ENCODE results near the gene EMC10. TPM values are rescaled to one million over a fixed set of nuclear protein-coding genes. Genes with fewer than 3 reads are reported as not detected.

Gene EMC10
- total and polyA plus RNA-seq, 2 of the 4 experiments (the other 2 are of a cell fraction): 11.3 to 90.9 TPM

GRCh38 chr19:50435627-50436026, 40.7 kb upstream of the EMC10 start:
- no peak overlapping the region for H3K4me2 ChIP-seq (ENCODE audit: low read depth, low read length)
- H4K8ac ChIP-seq (ENCODE audit: low read depth in 2 of 2, low read length in 2 of 2): no peak overlapping the region
- H3K27me3 ChIP-seq (ENCODE audit: control insufficient read depth, insufficient read depth, low read length): peaks cover 26% of the 10 kb centered on the region
- H3K18ac ChIP-seq (ENCODE audit: low read depth, low read length): no peak overlapping the region
- H4K5ac ChIP-seq (ENCODE audit: low read depth, low read length): no peak overlapping the region
- no peak overlapping the region for H2BK5ac ChIP-seq (ENCODE audit: low read depth, low read length, poor library complexity, severe bottlenecking)
- dilution Hi-C loops (cut with HindIII; ENCODE audit: low sequenced_read_pairs, unreplicated experiment): no loop called here
- H3K9ac ChIP-seq (ENCODE audit: low read depth, low read length): no peak overlapping the region
- peak overlapping the region; percentile 50 for H2AK9ac ChIP-seq (replicated peaks; ENCODE audit: low read depth, low read length, poor library complexity)
- H2AK5ac ChIP-seq (ENCODE audit: low read depth, low read length): no peak overlapping the region
- no peak overlapping the region for H3K56ac ChIP-seq (ENCODE audit: extremely low read depth, insufficient read depth, low read length)
- no peak overlapping the region for H3K14ac ChIP-seq (replicated peaks; ENCODE audit: low read depth, low read length)
- H2BK20ac ChIP-seq (ENCODE audit: low read depth, low read length): no peak overlapping the region
- CTCF ChIA-PET: no interaction called here
- WGBS, 2 experiments (ENCODE audit: extremely low coverage in 2 of 2, insufficient read length in 1 of 2): no CpG with 5 or more reads among the region's 12 CpGs
- H3K79me1 ChIP-seq (ENCODE audit: low read depth in 1 of 2, low read length in 2 of 2): no peaks in the 10 kb centered on the region
- TF ChIP-seq RAD21 (IDR thresholded peaks at IDR 0.05; ENCODE audit: low read length) (no peak), RCOR1 (IDR thresholded peaks at IDR 0.05; ENCODE audit: insufficient replicate concordance, low read length) (no peak), SMC3 (IDR thresholded peaks at IDR 0.05; ENCODE audit: low read depth, low read length) (no peak), MAFK (IDR thresholded peaks at IDR 0.05; ENCODE audit: low read depth, low read length) (no peak), BHLHE40 (IDR thresholded peaks at IDR 0.05; ENCODE audit: low read depth, low read length) (no peak), CHD1 (IDR thresholded peaks at IDR 0.05; ENCODE audit: low read depth, low read length) (no peak), NFE2L2 (IDR thresholded peaks at IDR 0.05; ENCODE audit: low read depth, low read length) (no peak), ELK1 (IDR thresholded peaks at IDR 0.05; ENCODE audit: borderline replicate concordance, low read depth, low read length) (no peak)
- H2BK120ac ChIP-seq (ENCODE audit: low read depth, low read length): no peak overlapping the region
- H3K4me3 ChIP-seq (ENCODE audit: insufficient read depth, low read depth, low read length): no peak overlapping the region
- no peaks in the 10 kb centered on the region for H3K9me1 ChIP-seq (ENCODE audit: insufficient read depth, low read length)
- H3K27ac ChIP-seq (ENCODE audit: insufficient read depth, low read length): no peak overlapping the region
- no peak overlapping the region for H2BK15ac ChIP-seq (ENCODE audit: low read depth, low read length)
- no peaks in the 10 kb centered on the region for H3K9me3 ChIP-seq (ENCODE audit: control insufficient read depth, insufficient read depth, low read length)
- POLR2A ChIA-PET (ENCODE audit: unreplicated experiment): no interaction called here
- no peak for ATAC-seq (ENCODE audit: low read depth)
- no peak for DNase-seq
- intact Hi-C loops (cut with micrococcal nuclease): no loop called here
- no TSS peak for BruUV-seq (replicated peaks)
- H4K91ac ChIP-seq (ENCODE audit: insufficient read depth, low read depth, low read length): no peak overlapping the region
- no peak overlapping the region for H2AFZ ChIP-seq (replicated peaks; ENCODE audit: low read length, poor library complexity)
- H3K36me3 ChIP-seq (ENCODE audit: control insufficient read depth, insufficient read depth, low read length): no peaks in the 10 kb centered on the region
- H3K4me1 ChIP-seq (ENCODE audit: control insufficient read depth, insufficient read depth, low read length): 0 out of 2 replicates have a peak, but pooled peaks cover 3% of the 10 kb centered on the region
- H3K23ac ChIP-seq (ENCODE audit: low read depth, low read length): no peak overlapping the region
- no peak overlapping the region for H3K4ac ChIP-seq (ENCODE audit: low read depth, low read length)
- in situ Hi-C loops (cut with MboI; ENCODE audit: low sequenced_read_pairs): no loop called here
- no peaks in the 10 kb centered on the region for H4K20me1 ChIP-seq (ENCODE audit: insufficient read depth, low read length)

Data from IMR-90 (cell line).